ENCODE results near the gene CELA3A.
"Not testable (repeated sequence)": the region's sequence is repeated elsewhere in the genome, so short reads cannot be mapped to it uniquely, and the experiment has no call there.

Gene CELA3A

GRCh38 chr1:22018583-22019559, 17.4 kb downstream of the CELA3A start:
- DNase-seq (ENCODE audit: low read depth): peak; percentile 92

DNA sequence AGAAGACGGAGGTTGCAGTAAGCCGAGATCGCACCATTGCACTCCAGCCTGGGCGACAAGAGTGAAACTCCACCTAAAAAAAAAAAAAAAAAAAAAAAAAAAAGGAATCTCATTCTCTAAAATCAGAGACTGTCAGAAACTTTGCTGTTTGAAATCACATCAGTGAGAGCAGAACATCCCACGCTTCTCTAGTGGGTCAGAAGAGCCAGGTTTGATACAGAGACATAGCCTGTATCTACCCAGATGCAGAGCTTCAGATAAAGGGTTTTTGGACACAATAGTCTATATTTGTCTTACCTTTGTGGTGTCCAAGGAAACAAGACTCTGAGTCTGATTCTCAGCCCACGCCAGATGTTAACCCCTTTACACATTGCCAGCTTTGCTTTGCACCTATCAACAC, 19.6 kb downstream of the CELA3A start:
- no peak for DNase-seq (ENCODE audit: low read depth)

- peak; percentile 66 for DNase-seq (ENCODE audit: low read depth)
These were observed 23.3 kb downstream of the CELA3A start for GRCh38 chr1:22024485-22025367.

DNA sequence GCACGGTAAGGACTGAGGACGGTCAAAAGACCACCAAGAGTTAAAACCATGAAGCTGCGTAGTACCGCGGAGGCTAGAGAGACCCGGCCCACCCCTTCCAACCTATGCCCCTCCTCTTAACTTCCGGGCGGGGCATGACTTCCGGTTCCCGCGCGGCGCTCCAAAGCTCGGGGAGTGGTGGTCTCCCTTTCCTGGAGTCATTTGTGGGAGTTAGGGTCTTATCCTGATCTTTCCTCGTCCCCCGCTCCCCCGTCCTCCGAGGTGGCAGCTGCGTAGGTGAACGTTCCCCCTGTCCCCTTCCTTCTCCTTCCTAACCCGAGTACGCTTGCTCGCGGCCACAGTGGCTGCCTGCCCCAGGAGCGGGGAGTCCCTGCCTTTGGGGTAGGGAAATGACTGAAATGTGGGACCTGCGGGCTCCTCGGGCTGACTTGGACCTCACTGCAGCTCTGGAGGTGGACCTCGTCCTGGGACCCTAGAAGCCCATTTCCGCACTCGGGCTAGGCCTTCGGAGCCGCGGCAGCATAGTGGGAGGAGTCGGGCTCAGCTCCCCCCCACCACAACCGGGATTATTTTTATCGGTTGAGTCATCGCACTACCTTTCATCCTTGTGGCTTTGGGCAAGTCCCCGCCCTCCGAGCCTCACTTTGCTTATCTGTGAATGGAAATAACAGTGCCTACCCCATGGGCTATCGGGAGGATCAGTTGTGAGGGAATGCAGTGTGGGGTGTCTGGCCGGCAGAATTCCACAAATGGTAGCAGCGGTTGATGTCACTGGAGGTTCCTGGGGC, 24.1 kb downstream of the CELA3A start:
- DNase-seq (ENCODE audit: low read depth): peak; percentile 82

DNA sequence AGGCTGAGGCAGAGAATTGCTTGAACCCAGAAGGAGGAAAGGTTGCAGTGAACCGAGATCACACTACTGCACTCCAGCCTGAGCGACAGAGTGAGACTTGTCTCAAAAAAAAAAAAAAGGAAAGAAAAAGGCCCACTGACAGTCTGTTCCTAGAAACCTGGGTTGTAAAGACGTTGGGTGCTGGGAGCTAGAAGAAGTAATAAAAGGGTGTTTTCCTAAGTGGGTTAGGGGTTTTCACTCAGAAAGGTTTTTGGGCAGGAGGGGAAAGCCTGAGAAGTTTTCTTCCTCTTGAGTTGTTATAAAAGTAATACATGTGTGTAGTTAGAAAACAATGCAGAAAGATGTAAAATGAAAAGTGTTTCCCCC, 25.4 kb downstream of the CELA3A start:
- DNase-seq (ENCODE audit: low read depth): no peak

DNA sequence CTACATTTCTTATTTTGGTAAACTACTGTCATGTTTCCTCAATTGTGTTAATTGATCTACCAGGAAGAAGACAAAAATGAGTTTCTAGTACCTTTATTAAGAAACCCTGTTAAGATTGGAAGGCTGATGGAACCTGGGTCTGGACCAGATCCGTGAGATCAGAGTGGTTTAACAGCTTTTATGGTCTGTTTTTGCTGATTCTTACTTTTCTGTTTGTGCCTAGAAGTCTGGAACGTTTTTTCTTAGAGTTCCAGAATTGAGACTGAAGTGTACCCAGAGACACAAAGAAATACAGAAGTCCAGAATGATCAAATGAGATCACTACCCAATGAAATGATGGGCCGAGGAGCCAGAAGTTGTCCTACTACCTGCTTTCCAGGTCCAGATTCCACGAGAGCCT, 28.6 kb downstream of the CELA3A start:
- no peak for DNase-seq (ENCODE audit: low read depth)

GRCh38 chr1:22030473-22030872, 29.0 kb downstream of the CELA3A start:
- no peak for DNase-seq (ENCODE audit: low read depth)

DNA sequence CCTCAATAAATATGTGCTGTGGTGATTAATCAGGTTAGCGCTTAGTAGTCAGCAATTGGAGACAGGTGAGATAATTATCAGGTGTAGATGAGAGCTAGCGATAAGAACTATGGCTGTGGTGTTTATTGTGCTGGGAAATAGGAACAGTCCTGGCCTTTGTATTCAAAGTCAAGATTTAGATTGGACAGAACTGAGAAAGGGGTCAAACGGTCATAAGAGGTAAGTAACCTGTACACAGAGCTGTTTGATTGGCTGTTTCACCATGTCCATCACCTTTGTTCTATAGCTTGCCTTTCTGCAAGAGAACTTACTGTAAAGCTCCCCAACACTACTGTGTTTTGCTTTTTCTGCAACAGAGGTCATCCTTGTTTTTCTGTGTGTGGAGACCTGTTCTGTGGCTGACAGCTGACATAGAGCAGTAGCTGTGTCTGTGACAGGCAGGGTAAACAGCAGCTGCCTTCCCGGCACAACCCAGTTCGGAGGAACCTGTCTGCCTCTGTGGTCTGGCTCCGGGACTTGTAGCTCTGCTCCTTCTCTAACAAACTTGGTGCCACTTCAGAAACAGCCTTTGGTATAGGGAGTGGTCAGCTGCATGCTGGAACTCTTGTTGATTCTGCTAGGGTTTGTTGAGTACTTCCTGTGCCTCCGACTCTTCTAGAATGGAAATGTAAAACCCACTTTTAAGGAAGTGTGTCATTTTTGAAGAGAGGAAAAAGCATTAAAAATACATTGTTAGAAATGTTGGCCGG, 29.9 kb downstream of the CELA3A start:
- no peak for DNase-seq (ENCODE audit: low read depth)

DNA sequence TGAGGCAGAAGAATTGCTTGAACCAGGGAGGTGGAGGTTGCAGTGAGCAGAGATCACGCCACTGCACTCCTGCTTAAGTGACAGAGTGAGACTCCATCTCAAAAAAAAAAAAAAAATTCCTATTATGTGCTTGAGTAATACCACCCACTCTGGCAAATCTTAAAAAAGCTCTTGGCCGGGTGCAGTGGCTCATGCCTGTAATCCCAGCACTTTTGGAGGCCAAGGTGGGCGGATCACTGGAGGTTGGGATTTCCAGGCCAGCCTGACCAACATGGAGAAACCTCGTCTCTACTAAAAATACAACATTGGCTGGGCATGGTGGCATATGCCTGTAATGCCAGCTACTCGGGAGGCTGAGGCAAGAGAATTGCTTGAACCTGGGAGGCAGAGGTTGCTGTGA, 33.4 kb downstream of the CELA3A start:
- DNase-seq (ENCODE audit: low read depth): not testable (repeated sequence)

DNA sequence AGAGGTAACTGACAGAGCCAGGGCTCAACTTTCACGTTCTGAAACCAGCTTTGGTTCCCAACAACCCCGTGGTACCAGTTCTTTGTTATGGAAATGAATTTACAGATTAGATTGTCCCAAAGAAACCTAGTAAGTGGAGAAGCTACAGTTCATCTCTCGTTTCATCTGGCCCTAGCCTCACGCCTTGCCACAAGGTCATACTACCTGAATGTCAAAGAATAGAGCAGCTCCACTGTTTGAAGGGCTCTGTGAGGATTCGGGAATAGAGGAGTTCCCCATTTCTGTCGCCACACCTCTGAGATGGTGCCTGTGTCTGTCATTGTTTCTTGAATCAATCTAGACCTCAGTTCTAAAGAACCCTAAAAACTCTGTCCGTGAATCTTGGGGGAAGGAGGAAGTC, 36.1 kb downstream of the CELA3A start:
- DNase-seq (ENCODE audit: low read depth): no peak

GRCh38 chr1:22038036-22038435, 36.6 kb downstream of the CELA3A start:
- DNase-seq (ENCODE audit: low read depth): peak; percentile 49

DNA sequence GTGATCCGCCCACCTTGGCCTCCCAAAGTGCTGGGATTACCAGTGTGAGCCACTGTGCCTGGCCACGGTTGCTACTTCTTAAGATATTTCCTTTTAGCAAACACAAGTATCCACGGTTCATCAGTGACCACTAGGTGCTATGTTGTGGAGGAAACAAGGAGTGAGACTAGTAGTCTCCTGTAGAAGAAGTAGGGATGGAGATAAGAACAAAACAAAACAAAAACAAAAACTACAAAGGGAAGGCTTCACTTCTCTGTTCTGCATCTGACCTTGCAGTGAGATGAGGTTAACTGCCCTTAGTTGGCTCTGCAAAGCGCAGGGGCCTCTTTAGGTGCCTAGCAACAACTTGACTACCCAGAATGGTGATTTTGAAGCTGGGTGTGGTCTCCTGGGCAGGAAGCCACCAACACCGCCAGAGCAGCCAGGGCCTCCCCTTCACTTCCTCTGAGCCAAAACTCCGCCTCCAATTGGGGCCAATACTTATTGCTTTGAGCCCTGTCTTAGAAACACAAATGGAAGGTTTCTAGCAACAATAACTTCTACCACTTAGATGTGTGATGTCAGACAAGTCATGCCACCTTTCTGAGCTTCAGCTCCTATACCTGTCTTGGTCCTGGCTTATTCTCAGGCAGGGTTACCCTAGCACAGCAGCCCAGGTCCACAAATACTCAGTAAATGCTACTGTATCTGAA, 38.3 kb downstream of the CELA3A start:
- peak; percentile 19 for DNase-seq (ENCODE audit: low read depth)

DNA sequence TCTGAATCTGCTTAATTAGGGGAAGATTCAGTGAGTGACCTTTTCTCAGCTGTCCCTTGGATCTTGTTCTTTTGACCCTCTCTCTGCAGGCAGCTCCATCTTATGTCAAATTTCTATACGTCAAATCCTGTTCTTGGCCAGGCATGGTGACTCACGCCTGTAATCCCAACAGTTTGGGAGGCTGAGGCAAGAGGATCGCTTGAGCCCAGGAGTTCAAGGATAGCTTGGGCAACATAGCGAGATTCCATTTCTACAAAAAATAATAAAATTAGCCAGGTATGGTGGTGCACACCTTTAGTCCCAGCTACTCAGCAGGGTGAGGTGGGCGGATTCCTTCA, 38.8 kb downstream of the CELA3A start:
- no peak for DNase-seq (ENCODE audit: low read depth)

DNA sequence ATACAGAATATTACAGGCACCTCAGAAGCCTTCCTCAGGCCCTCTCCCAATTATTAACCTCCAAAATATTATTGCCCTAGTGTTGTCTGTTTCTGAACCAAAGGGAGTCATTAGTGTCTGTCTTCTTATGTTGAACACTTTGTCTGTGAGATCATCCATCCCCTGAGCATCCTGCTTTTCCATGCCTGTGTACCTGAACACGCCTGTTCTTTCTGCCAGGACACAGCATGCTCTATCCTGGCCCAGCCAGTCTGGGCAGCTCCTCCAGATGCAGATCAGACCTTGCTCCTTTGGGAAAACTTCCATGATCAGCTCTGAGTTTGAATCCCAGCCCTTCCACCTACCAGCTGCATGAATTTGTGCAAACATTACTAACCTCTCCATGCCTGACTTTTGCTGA, 40.0 kb downstream of the CELA3A start:
- no peak for DNase-seq (ENCODE audit: low read depth)

DNA sequence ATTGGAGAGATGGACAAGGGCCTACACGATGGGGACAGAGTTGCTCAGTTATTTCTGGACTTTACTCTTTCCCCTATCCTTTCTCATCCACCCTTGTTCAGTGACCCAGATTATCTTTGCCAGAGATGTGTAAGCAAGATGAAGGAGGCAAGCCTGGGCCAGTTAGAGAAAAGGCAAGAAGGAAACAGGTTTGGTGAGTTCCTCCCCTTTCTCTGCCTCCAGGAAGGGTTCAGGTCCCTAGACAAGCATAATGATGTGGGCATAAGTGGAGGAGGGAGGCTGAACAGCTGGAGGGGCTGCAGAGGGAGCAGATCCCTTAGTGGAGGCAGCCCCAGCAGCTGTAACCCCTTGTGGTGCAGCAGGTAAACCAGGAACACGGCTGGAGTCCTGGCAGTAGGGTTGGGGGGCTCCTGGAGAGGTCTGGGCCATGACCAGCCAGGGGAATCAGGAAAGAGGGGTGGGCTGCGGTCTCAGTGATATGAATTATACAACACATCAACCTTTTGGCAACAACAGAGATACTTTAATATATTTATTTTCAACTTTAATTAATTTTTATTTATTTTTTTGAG, 41.8 kb downstream of the CELA3A start:
- DNase-seq (ENCODE audit: low read depth): no peak

DNA sequence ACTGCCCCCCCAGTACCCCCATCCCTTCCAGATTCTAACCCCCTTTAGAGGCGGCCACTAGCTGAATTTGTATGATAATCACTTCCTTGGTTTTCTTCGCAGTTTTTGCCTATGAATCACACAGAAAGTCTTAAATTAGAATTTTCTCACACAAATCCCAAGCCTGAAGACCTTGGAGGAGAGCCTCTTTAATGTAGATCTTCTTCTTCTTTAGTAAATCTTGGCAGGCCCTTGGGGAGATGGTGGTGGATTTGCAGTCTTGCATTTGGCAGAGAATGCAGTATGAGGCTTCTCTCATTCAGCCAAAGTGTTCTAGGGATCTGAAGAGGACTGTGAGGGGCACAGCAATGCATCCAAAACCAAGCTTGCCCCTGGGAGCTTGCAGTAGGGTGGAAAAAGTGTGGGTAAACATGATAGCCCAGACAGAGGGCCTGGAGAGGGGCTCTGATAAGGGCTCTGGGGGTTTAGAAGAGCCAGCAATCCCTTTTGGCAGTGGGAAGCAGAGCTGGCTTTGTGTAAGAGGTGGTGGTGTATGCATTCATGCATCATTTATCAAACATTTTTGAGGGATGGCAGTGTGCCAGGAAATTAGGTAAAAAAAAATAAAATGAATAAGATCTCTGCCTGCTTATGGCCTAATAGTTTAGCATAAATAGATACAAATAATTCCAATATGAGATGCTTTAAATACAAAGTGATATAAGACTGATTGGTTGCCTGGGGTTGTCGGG, 43.4 kb downstream of the CELA3A start:
- DNase-seq (ENCODE audit: low read depth): peak; percentile 73

GRCh38 chr1:22045604-22046228, 44.3 kb downstream of the CELA3A start:
- no peak for DNase-seq (ENCODE audit: low read depth)

DNA sequence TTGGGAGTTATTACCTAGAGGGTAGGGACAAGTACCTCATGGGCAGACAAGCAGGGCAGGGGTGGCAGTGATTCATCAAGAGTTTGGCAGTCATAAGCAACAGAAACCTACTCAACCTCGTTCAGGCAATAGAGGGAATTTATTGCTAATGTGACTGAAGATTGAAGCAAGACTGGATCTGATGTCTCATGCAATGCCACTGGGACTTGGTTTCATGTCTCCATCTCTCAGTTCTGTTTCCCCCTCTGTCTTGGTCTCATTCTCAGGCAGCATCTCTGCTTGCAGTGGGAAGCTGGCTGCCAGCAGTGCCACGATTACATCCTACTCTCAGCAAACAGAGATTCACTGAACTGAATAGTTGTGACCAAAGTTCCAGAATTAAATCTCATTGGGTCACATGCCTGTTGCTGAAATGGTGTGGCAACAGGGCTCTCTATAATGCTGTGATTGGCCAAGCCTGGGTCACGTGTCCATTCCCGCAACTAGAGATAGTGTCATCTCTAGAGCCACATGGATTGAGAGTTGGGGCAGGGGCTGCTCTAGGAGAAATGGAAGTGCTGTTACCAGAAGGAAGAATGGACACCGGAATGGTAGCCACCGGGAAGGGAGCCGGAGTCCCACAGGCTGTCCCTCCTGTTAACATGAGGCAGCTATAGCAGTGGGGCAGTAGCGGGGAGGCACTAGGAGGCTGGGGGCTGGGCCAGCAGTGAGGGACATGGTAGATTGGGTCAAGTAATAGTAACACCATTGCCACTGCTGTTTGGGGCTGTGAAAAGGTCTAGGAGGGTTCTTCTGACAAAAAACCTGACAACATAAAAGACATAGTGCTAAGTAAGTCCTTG, 47.1 kb downstream of the CELA3A start:
- peak; percentile 65 for DNase-seq (ENCODE audit: low read depth)

Measured in fibroblast of gingiva (primary cell).